Measurements from ENCODE around the gene LOXL3.
A peak's percentile ranks its signal among the peaks of the same experiment; 100 is the strongest.
"Not testable (repeated sequence)": the region's sequence is repeated elsewhere in the genome, so short reads cannot be mapped to it uniquely, and the experiment has no call there.

Gene LOXL3

DNA sequence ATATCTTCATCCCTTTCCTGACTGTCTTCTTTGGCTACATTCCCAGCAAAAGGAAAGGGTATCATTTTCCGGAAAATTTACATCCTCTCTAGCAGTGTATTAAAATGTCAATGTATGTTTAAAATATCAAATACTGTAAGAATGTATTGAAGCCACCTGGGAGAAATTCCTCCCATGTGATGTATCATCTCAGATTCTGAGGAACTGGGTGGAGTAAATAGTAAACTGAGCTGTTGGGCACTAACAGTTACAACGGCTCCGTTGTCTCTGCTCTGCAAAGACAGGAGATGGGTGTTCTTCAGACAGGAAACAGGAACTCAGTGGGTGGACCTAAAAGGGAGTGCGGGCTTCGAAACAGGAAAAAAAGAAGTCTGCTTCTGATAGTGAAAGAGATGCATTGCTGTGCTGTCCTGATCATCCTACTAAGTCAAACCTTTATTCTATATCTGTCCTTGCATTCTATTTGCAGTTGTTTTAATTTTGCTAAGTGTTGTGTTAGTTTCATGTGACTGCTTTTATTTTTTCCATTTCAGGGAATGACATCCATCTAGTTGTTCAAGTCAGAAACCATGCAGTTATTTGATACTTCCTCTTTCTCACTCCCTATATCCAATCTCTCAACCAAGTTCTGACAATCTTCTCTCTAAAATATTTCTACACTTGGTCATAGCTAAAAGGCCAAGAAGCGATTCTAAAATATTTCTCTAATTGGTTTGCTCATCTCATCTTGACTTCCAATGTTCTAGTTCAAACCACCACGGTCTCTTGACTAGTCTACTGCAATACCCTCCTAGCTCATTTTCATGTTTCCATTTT, 20.2 kb upstream of the LOXL3 start:
- peak; percentile 70 for DNase-seq

DNA sequence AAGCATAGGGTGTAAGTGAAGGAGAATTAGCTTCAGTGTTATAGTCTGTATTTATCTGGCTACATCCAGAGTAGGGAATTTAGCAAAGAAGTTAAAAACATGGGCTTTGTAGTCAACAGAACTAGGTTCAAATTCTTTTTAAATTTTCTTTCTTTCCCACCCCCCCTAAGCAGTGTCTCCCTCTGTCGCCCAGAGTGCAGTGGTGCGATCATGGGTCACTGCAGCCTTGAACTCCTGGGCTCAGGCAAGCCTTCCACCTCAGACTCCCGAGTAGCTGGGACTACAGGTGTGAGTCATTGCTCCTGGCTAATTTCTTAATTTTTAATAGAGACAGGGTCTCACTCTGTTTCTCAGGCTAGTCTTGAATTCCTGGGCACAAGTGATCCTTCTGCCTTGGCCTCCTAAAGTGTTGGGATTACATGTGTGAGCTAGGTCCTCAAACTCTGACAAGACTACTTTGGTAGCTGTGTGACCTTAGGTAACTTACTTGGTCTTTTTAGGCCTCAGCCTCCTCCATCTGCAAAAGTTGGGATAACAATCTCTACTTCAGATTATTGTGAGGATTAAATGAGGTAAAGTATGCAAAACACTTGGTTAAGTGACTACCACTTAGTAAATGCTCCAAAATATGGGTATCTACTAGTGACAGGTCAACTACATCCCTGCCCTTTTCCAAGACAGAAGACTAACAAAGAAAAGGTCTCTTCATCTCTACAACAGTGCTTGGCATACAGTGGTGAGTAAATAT, 18.6 kb upstream of the LOXL3 start:
- no peak for DNase-seq

DNA sequence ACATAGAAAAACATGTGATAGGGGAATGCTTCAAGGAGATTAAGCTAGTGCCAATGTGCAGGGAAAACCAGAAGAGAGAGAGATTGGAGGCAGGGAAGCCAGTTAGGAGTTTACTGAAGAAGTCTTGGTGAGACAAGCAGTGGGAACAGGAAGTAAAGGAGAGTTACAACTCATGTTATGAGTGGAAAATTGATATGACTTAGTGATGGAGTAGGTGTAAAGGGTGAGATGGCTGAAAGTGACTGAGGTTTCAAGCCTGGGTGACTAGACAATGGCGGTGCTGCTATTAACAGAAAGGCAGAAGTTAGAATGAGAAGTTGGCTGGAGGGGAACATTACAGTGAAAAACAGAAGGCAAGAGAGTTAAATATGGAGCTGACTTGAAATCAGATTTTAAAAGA, 17.3 kb upstream of the LOXL3 start:
- no peak for DNase-seq

DNA sequence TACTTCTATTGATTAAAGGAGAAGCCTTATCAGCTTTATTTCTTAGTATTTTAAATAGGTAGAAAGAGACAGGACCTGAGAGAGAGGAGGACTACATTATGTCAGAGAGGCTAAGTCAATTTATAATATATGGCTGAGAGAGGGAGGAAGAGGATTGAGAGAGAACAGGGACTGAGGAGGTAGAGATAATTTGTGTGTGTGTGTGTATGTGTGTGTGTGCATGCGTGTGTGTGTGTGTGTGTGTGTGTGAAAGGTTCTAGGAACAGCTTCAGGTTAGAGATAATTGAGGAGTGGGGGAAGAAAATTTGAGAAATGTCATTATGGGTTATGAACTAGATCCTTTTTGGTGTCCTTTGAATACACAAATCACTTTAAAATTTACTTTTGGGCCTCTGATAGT, 15.9 kb upstream of the LOXL3 start:
- no peak for DNase-seq

DNA sequence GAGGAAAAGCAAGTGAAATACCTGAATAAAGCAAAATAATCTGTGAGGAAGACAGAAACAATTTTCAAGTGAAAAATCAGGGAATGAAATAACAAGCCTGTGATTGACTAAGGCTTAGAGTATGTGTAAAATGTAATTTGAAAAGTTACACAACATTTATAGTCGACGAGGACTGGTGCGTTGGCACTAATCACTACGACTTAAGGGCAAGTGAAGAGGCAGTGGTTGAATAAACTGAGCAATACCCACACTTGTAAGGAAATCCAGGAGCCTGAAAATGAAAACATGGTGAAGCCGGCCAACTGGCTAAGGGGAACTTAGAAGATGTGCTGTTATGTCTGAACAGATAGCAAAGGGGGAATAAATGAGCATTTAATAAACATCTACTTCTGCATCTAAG, 14.1 kb upstream of the LOXL3 start:
- DNase-seq, result no peak

DNA sequence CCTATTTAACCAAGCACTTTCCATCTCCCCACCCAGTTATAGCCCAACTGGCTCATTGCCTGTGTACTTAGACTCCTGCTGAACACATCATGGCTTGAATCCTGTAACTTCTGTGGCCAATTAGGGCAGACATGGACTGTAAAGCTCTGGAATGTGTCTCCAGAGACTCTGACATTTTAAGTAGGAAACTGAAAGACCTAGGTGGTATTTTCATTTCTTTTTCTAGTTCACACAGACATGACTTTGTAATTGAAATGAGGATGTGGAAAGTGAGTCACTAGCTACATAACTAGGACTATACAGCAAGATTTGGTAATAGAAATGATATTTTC, 13.0 kb upstream of the LOXL3 start:
- DNase-seq, result no peak

DNA sequence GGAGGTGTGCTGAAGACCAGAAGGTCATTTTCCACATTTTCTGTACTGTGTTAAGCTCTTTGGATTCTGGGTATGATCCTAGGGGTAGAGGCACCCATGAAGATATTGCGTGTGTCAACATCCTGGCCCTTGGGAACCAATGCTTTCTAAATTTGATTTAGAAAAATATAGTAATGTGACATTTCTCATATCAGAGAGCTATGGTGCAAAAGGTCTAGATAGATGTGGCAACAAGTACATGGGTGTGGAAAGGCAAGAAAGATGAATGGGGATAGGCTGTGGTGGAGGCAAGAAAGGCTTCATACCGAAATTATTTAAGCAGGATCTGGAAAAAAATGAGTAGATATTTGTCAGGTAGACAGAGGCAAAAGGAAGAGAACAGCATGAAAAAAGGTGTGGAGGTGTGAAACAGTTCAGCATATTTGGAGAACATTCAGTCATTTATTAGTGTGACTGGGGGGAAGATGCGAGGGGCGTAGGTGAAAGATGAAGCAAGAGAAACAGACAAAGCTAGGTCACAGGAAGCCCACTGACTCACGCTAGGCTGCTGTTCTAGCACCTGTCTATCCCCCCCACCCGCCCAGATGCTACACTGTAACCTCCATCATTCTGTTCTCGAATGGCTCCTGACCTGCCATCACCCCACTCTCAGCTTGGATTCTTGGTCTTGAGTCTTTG, 12.5 kb upstream of the LOXL3 start:
- DNase-seq, result no peak

DNA sequence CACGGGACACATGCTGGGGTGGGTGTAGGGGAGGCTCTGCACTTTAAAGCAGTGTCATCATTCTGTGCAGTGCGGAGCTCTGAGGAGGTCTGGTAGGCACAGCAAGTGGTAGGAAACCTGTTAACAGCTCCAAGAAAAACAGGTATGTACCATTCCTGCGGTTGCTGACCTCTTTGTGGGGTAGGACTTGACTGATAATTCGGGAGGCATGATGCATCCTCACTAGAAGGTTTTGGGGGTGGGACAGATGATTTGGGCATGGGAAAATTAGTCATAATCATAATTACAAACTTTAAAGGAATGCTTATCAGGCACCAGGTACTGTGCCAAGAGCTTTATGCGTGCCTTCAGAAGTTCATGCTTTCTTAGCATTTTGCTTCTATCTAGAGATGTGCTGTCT, 10.5 kb upstream of the LOXL3 start:
- DNase-seq, result no peak

DNA sequence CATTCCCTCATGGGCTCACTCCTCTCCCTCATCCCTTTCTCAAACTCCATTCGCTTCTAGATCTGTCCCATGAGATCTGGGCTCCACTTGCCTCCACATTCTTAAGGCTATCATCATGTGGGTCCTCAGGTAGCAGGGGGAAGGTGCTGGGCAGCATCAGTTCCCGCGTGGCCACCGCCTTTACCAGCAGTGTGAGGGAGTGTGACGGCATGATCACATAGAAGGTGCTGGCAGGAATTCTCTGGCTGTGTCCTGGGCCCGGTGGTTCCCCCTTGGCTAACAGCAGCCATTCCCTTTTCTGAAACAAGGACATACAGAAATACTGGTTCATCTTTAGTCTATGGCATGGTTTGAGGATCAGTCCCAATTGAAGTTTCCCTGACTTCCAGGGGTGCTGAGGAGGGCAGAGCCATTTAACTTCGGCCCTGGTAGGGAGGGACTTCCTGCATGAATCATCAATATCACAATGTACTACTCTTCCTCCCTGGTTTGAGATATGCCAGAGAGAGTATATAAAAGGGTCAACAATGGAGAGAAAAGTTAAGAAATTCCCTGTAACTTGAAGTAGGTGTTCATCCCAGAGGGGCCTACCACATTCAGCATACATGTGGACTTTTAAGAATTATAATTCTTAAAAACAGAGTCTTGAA, 8.5 kb upstream of the LOXL3 start:
- DNase-seq, result no peak

DNA sequence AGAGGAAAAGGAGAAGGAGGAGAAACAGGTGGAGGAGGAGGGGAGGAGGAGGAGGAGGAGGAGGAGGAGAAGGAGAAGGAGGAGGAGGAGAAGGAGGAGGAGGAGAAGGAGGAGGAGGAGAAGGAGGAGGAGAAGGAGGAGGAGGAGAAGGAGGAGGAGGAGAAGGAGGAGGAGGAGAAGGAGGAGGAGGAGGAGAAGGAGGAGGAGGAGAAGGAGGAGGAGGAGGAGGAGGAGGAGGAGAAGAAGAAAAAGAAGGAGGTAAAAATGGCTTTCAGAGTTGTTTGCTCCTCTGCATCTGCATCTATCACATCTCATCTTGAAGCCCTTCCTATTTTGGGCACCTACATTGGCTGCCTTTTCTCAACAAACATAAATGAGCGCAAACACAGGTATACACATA, 7.3 kb upstream of the LOXL3 start:
- DNase-seq, result not testable (repeated sequence)

DNA sequence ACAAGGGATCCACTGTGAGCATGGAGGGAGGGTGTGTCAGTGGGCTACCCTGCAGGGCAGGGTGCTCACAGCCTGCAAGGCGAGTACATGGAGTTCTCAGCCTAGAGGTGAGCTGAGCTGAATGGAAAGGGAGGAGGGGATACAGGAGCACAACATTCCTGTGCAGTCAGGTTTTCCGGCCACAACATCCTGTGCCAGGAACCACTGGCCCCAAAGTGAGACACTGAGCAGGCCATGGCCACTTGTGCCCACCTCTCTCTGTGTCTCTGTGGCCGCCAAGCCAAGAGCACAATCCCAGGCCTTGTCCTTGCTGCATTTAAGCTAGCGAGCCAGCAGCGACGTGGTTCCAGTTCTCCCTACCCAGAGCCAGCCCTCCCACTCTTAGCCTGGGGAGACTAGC, 6.8 kb upstream of the LOXL3 start:
- DNase-seq, result no peak

DNA sequence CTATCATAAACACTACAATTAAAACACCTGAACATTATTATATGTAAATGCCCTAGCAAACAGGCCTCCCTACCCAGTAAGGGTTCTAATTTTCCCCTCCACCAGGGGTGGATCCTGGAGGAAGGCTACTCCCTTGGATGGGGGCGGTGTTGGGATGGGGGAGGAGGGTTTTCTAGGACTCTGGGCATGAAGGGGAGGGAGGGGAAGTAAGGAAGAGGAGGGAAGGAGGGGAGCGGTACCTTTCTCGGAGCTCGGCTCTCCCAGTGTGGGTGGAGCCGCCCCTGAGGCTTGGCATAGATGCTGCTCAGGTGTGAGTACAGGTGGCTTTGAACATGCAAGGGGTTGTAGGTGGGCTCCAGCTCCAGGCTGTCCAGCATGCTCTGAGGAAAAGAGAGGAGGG, 6.2 kb upstream of the LOXL3 start:
- DNase-seq, result no peak

DNA sequence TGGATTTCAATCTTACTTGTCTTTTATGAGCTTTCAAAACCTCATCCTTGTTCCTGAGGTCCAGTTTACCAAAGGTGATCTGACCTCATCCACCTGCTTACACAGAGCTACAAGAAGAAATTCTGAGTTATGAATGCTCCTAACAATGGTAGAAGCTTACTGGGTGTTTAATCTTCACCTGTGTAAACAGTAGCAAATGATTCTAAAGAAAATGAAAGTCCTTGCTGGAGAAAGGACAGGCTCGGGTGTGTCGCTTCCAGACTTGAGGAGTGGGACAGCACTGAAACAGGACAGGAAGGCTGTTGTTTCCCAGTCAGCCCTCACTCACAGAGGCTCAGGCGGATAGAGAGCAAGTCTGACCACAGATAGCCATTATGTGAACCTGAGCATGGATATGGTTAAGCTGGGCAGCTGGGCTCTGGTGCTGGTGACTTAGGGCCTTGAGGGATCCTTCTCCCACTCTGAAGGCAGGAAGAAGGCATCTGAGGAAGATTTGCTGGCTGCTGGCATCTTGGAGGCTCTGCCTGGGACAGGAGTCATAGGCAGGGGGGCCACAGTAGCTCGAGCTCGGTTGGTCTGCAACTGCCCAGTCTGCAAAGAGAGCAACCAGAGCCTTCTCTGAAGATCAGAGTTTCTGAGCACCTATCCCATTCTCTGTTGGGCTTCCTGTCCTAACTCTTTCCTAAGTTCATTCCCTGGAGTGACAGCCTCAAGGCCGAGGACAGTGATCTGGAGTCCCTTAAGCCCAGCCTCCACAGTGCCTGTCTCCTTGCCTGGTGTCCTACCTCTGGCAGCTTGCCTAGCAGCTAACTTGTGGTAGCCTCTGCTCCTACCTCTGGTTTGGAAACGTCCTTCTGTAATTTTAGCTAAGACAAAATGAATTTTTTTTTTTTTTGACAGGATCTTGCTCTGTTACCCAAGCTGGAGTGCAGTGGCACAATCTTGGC, 4.8 kb upstream of the LOXL3 start:
- DNase-seq, result no peak

DNA sequence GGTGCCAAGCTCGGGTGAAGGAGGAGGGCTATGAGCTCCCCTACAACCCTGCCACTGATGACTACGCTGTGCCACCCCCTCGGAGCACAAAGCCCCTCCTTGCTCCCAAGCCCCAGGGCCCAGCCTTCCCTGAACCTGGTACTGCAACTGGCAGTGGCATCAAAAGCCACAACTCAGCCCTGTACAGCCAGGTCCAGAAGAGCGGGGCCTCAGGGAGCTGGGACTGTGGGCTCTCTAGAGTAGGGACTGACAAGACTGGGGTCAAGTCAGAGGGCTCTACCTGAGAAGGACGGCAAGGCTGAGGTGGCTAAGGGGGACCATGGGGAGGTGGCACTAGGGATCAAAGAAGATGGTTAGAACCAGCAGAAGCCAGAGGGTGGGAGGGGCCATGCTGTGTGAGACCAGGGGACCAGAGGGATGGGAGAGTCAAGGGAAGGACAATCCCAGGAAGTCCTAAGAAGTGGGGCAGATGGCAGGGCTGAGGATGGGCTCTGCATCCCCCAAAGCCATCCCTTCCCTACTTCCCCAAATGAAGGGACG, 3.2 kb upstream of the LOXL3 start:
- DNase-seq, result no peak

DNA sequence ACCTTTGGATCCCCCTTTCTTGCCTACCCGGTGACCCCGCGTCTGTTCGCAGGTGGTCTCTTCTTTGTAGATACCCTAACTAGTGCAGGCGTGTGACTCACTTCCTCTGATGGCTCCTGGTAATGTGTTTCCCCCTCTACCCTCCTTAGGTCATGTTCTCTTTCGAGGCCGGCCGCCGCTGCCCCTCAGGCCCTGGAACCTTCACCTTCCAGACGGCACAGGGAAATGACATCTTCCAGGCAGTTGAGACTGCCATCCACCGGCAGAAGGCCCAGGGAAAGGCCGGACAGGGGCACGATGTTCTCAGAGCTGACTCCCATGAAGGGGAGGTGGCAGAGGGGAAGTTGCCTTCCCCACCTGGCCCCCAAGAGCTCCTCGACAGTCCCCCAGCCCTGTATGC, 2.4 kb upstream of the LOXL3 start:
- no peak for DNase-seq

DNA sequence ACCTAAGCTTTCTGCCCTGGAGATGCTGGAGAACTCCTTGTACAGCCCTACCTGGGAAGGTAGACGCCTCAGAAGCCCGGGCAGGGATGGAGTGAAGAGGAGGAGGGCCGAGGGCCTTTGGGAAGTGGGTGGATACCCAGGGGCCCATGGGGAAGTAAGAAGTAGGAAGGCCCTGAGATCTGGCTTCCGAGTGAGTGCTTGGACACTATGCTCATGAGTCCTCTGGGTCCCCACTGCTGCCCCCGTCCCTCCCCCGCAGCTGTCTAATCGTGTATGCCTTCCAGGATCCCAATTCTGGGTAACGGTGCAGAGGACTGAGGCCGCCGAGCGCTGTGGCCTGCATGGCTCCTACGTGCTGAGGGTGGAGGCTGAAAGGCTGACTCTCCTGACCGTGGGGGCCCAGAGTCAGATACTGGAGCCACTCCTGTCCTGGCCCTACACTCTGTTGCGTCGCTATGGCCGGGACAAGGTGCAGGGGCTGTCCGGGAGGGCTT, 1.9 kb upstream of the LOXL3 start:
- DNase-seq, result no peak

DNA sequence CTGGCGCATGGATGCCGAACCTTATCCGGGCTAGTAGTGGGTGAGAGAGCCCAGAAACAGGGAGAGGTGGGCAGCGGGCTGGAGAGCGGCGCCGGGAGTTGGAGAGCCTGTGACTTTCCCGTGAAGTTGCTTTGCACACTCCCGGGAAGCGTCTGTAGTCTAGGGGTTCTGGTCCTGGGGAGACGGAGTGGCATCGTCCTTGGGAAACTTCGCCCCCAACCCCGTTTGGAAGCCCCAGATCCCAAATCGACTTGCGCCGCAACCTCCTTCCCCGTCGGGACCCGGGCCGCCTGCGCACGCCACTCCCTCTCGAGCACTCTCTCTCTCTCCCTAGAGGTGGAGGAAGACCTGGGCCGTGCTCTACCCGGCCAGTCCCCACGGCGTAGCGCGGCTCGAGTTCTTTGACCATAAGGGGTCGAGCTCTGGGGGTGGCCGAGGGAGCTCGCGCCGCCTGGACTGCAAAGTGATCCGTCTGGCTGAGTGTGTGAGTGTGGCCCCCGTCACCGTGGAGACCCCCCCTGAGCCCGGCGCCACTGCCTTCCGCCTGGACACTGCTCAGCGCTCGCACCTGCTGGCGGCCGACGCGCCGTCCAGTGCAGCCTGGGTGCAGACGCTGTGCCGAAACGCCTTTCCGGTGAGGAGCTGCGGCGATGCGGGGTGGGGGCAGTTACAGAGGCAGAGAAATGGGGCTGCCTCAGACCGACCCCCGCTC, 1.2 kb upstream of the LOXL3 start:
- DNase-seq, result no peak

DNA sequence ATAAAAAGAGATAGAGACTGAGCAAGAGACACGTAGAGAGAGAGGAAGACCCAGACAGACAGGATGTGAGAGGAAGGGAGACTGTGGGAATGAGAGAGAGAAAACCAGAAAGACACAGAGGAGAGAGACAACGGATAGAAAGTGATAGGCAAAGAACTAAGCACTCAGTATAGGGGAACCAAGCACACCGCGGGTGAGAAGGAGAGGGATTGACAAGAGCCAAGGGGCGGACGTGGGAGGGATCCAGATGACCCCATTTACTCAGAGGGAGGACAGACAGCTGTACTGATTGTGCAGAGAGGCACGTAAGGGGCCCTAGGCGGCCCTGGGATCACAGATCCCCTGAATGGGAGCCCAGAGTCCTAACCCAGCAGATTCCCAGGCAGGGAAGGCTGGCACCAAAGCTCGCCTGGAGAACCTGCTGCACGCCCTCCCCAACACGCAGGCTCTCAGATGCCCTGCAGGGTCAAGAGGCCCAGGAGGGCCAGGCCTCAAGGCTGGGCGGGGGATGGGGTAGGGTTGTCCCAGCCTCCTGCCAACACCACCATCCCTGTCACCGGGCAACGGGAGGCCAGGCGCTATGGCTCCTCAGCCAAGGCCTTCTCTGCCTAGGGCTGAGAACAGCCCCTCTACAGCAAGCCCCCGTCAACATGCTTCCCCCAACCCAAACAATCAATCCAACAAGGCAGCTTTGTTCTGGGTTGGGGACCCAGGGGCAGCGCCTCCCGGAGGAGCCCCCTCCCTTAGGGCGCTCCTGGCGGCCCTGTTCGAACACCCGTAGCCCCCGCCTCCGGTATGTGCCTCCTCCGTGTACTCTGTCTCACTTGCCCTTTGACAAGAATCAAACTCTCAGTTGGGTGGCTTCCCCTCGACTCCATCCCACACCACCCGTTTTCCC, 579 bp downstream of the LOXL3 start:
- no peak for DNase-seq

DNA sequence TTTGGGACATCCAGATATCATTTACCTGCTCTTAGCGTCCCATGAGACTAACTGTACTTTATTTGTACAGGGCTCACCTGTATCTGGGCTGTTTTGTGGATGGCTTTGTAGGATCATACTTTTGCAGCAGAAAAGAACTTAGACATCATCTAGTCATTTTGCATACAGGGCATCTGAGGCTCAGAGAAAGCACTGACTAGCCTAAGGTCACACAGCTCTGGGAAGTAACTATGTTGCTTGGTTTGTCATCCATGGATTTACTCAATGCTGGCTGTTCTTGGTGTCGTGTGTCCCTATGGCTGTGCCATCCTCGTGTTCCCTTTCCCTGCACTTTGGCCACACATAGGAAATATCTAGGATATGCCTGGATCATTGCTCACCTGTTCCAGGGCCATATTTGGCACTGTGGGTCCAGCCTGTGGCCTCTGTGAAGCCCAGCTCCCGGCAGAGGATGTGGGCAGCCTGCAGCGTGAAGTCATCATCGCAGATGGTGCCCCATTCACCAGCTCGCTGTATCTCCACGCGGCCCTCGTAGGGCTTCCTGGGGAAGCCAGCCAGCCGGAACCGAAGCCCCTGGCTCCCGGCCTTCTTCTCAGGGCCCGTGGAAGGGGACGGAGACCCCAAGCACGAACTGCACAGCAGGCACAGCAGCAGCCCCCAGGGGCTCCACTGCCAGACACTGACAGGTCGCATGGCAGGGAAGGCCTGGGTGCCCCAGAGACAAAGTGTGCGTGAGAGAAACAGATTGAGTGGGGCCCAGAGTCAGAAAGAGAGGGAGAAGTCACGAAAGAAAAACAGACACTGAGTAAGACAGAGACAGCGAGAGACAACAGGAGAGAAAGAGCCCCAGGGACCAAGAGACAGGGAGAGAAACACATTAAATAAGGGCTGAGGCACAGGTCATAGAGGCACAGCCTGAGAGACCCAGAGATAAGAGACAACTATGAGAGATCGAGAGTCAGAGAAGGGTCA, 1.5 kb downstream of the LOXL3 start:
- DNase-seq, result no peak
